HepG2 (cell line): ENCODE results near the gene TXNL4B. TPM values are rescaled to one million over a fixed set of nuclear protein-coding genes. Genes with fewer than 3 reads are reported as not detected.

Experiments
- ATF1 ChIP-seq: IDR thresholded peaks from 2 replicates; pipeline ENCODE4 v1.6.1; 2016; ENCODE audit warnings: mild to moderate bottlenecking, control low read depth
- E2F5 ChIP-seq: sonication (generic); formaldehyde crosslinking; conservative IDR thresholded peaks from 2 replicates; pipeline ENCODE4 v1.4.0; 2020; ENCODE audit warnings: missing genetic modification reagents
- GABPB1 ChIP-seq: IDR thresholded peaks from 2 replicates; pipeline ENCODE4 v1.6.1; 2016; ENCODE audit warnings: mild to moderate bottlenecking, missing genetic modification reagents, moderate library complexity, missing compliant biosample characterization
- HMG20A ChIP-seq: IDR thresholded peaks from 2 replicates; pipeline ENCODE4 v1.6.1; 2016; ENCODE audit warnings: borderline replicate concordance
- HMGA1 ChIP-seq: sonication (generic); formaldehyde crosslinking; conservative IDR thresholded peaks from 2 replicates; pipeline ENCODE4 v1.4.0; 2020; ENCODE audit warnings: missing genetic modification reagents
- HNF1B ChIP-seq: sonication (generic); formaldehyde crosslinking; IDR thresholded peaks from 2 replicates; pipeline ENCODE4 v1.5.1; 2020; ENCODE audit warnings: mild to moderate bottlenecking, moderate library complexity, missing genetic modification reagents
- HNF4A ChIP-seq: sonication (generic); formaldehyde crosslinking; IDR thresholded peaks from 2 replicates; pipeline ENCODE4 v1.4.0; 2020; ENCODE audit warnings: missing genetic modification reagents
- HOXA3 ChIP-seq: sonication (generic); formaldehyde crosslinking; IDR thresholded peaks from 2 replicates; pipeline ENCODE4 v1.5.0; 2020; ENCODE audit warnings: missing genetic modification reagents
- MTA3 ChIP-seq: sonication (generic); formaldehyde crosslinking; IDR thresholded peaks from 2 replicates; pipeline ENCODE4 v1.4.0; 2020; ENCODE audit warnings: missing genetic modification reagents
- MXD4 ChIP-seq: IDR thresholded peaks from 2 replicates; pipeline ENCODE4 v1.6.1; 2016; ENCODE audit warnings: mild to moderate bottlenecking, missing biosample characterization, missing genetic modification reagents
- NR2F6 ChIP-seq, 2 experiments: IDR thresholded peaks; 2 replicates each; pipeline ENCODE4 v1.6.1; 2016; ENCODE audit warnings: antibody characterized with exemption in 1 of 2, mild to moderate bottlenecking in 1 of 2
- PAWR ChIP-seq: sonication (generic); formaldehyde crosslinking; IDR thresholded peaks from 2 replicates; pipeline ENCODE4 v1.4.0; 2020; ENCODE audit warnings: missing genetic modification reagents, mild to moderate bottlenecking, borderline replicate concordance
- PREB ChIP-seq: sonication (generic); formaldehyde crosslinking; IDR thresholded peaks from 2 replicates; pipeline ENCODE4 v1.4.0; 2020; ENCODE audit warnings: missing genetic modification reagents
- RARA ChIP-seq: IDR thresholded peaks from 2 replicates; pipeline ENCODE4 v1.6.1; 2016; ENCODE audit warnings: missing genetic modification reagents, missing compliant biosample characterization
- SNAPC2 ChIP-seq: sonication (generic); formaldehyde crosslinking; IDR thresholded peaks from 2 replicates; pipeline ENCODE4 v1.8.1; 2022; ENCODE audit warnings: mild to moderate bottlenecking, missing genetic modification reagents
- SP2 ChIP-seq: sonication (generic); formaldehyde crosslinking; IDR thresholded peaks from 2 replicates; pipeline ENCODE4 v1.5.1; 2020; ENCODE audit warnings: mild to moderate bottlenecking, missing genetic modification reagents
- ZBTB25 ChIP-seq: IDR thresholded peaks from 2 replicates; pipeline ENCODE4 v1.6.1; 2018; ENCODE audit warnings: missing genetic modification reagents
- ZNF317 ChIP-seq: sonication (generic); formaldehyde crosslinking; IDR thresholded peaks from 2 replicates; pipeline ENCODE4 v1.5.0; 2020; ENCODE audit warnings: mild to moderate bottlenecking, missing genetic modification reagents
- ZNF501 ChIP-seq: sonication (generic); formaldehyde crosslinking; IDR thresholded peaks from 2 replicates; pipeline ENCODE4 v1.5.1; 2020; ENCODE audit warnings: mild to moderate bottlenecking, moderate library complexity, missing genetic modification reagents
- ZNF557 ChIP-seq: sonication (generic); formaldehyde crosslinking; IDR thresholded peaks from 2 replicates; pipeline ENCODE4 v1.4.0; 2020; ENCODE audit warnings: missing genetic modification reagents
- ZNF598 ChIP-seq: sonication (generic); formaldehyde crosslinking; IDR thresholded peaks from 2 replicates; pipeline ENCODE4 v1.5.1; 2020; ENCODE audit warnings: mild to moderate bottlenecking, missing genetic modification reagents, borderline replicate concordance
- ZNF691 ChIP-seq: sonication (generic); formaldehyde crosslinking; IDR thresholded peaks from 2 replicates; pipeline ENCODE4 v1.4.0; 2020; ENCODE audit warnings: missing genetic modification reagents, low read depth, mild to moderate bottlenecking, borderline replicate concordance
- ZNF724P ChIP-seq: sonication (generic); formaldehyde crosslinking; IDR thresholded peaks from 2 replicates; pipeline ENCODE4 v1.8.0; 2022; ENCODE audit warnings: missing genetic modification reagents, borderline replicate concordance
- ZNF766 ChIP-seq: sonication (generic); formaldehyde crosslinking; IDR thresholded peaks from 2 replicates; pipeline ENCODE4 v1.5.0; 2020; ENCODE audit warnings: missing genetic modification reagents, borderline replicate concordance
- ZNF788 ChIP-seq: sonication (generic); formaldehyde crosslinking; IDR thresholded peaks from 2 replicates; pipeline ENCODE4 v1.5.0; 2020; ENCODE audit warnings: mild to moderate bottlenecking, missing genetic modification reagents, borderline replicate concordance
- ZNF839 ChIP-seq: sonication (generic); formaldehyde crosslinking; IDR thresholded peaks from 2 replicates; pipeline ENCODE4 v1.4.0; 2020; ENCODE audit warnings: missing genetic modification reagents, mild to moderate bottlenecking, borderline replicate concordance
- polyA plus RNA-seq, 8 experiments: library from polyadenylated mRNA; depleted of rRNA in 3 of 8; stranded (reverse) in 7 of 8; unstranded in 1 of 8; fragments of >200 nt; fragmentation: Illumina TruSeq in 4 of 8; extraction: Trizol in 4 of 8; gene quantifications; 2 replicates each; pipeline versions ENCODE4 v1.2.1 to v1.2.3, GENCODE V29; 2011 to 2016; ENCODE audit warnings: low read depth in 4 of 8, missing spikeins in 1 of 8, mixed read lengths in 1 of 8; ENCODE audit not compliant: insufficient read depth in 1 of 8
- total RNA-seq, 5 experiments: library from RNA; depleted of rRNA; stranded (reverse); fragments of >200 nt; fragmentation: Illumina TruSeq; extraction: Trizol; gene quantifications; 2 replicates each; pipeline ENCODE4 v1.2.3, GENCODE V29; 2016; ENCODE audit warnings: low read depth in 1 of 5

The TXNL4B gene
- total and polyA plus RNA-seq, 2 of the 13 experiments (the other 11 are each of a cell fraction or from before 2014, with no cell fraction given): 17.4 to 18.3 TPM

DNA sequence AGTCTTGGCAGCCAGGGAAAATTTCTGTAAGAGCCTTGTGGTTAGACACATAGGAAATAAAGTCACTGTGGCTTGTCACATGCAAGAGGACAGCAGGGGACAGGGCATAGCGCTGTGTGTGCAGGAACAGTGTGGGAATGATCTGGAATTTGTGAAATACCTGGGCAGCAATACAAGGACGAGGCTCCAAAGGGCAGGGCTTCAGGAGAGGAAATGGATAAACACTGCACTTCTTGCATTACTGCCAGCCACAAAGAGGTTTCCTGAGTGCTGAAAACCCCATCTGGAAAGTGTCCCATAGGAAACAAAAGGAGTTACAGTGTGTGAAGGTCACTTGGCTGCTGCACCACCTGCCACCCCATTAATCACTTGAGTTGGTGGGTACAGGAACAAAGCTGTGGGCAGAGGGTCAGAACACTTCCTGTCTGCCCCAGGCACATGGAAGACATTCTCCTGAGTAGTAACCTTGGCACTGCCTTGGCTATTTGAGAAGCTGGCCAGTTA, 51.2 kb downstream of the TXNL4B start (continued):
- TF ChIP-seq HNF1B (CRISPR knock-in tag) (peak; percentile 53; the same call in 1 of the 2 replicates), PREB (CRISPR knock-in tag) (no peak), ZNF557 (0 out of 2 replicates have a peak, but pooled peaks have one; percentile 49), SNAPC2 (peak; percentile 52; the same call in 1 of the 2 replicates), ZNF839 (no peak), ZNF598 (CRISPR knock-in tag) (0 out of 2 replicates have a peak, but pooled peaks have one; percentile 7), ZNF724P (CRISPR knock-in tag) (no peak), PAWR (CRISPR knock-in tag) (no peak), MXD4 (CRISPR knock-in tag) (0 out of 2 replicates have a peak, but pooled peaks have one; percentile 18), NR2F6 (IDR thresholded peaks at IDR 0.05) (no peak), NR2F6 (CRISPR knock-in tag; IDR thresholded peaks at IDR 0.05) (peak; percentile 32; the same call in 1 of the 2 replicates), HMGA1 (CRISPR knock-in tag) (no peak), ATF1 (CRISPR knock-in tag) (0 out of 2 replicates have a peak, but pooled peaks have one; percentile 8), RARA (CRISPR knock-in tag) (0 out of 2 replicates have a peak, but pooled peaks have one; percentile 33), ZBTB25 (CRISPR knock-in tag) (0 out of 2 replicates have a peak, but pooled peaks have one; percentile 6), HOXA3 (peak; percentile 56; the same call in 1 of the 2 replicates), ZNF317 (CRISPR knock-in tag) (no peak), SP2 (0 out of 2 replicates have a peak, but pooled peaks have one; percentile 17), HMG20A (CRISPR knock-in tag) (peak; percentile 22; the same call in 1 of the 2 replicates), ZNF501 (CRISPR knock-in tag) (peak; percentile 54; the same call in 1 of the 2 replicates), HNF4A (peak; percentile 69), E2F5 (CRISPR knock-in tag) (no peak), GABPB1 (CRISPR knock-in tag) (peak; percentile 33; the same call in 1 of the 2 replicates), MTA3 (CRISPR knock-in tag) (no peak), ZNF691 (no peak), ZNF788 (CRISPR knock-in tag) (0 out of 2 replicates have a peak, but pooled peaks have one; percentile 18), ZNF766 (CRISPR knock-in tag) (0 out of 2 replicates have a peak, but pooled peaks have one; percentile 69)
